Measurements from ENCODE around the gene ZBTB39. TPM values are rescaled to one million over a fixed set of nuclear protein-coding genes. Genes with fewer than 3 reads are reported as not detected.

The ZBTB39 gene
- total RNA-seq, 4 donors from 2014 or later: 3.2 to 9.1 (median 5.5) TPM

- no peaks in the 10 kb centered on the region for H3K9me3 ChIP-seq
- peak in 1 of 3 donors; percentile 39 for DNase-seq
- no peak within 1 kb of the TSS for H3K4me3 ChIP-seq
- H3K4me1 ChIP-seq: peaks cover 0 to 5% (median 0%) of the 10 kb centered on the region in 4 donors
- no peak within 1 kb of the TSS for H3K27ac ChIP-seq
- no peaks in the 10 kb centered on the region for H3K36me3 ChIP-seq
- TF ChIP-seq CTCF (IDR thresholded peaks at IDR 0.05) (no peak), POLR2A (IDR thresholded peaks at IDR 0.05) (no peak)
- no peaks in the 10 kb centered on the region for H3K27me3 ChIP-seq
Observed at GRCh38 chr12:57016348-57016747, 10.0 kb upstream of the ZBTB39 start, which contains the start of gene TAC3. TSS of gene TAC3 (minus strand) at chr12:57016529. CDS start at chr12:57015797, 732 bp downstream.

- peaks cover 0 to 11% (median 3%) of the 10 kb centered on the region in 4 donors for H3K4me1 ChIP-seq
- H3K27ac ChIP-seq: no peak overlapping the region
- peak in 2 of 3 donors; percentile 15 to 21 for DNase-seq
- H3K4me3 ChIP-seq: no peak overlapping the region
- no peaks in the 10 kb centered on the region for H3K36me3 ChIP-seq
- H3K27me3 ChIP-seq: no peaks in the 10 kb centered on the region
- no peaks in the 10 kb centered on the region for H3K9me3 ChIP-seq
- no peak for TF ChIP-seq CTCF (IDR thresholded peaks at IDR 0.05)
- no peak for TF ChIP-seq POLR2A (IDR thresholded peaks at IDR 0.05)
Observed at GRCh38 chr12:57012600-57013465, 6.5 kb upstream of the ZBTB39 start.

- no peak for TF ChIP-seq CTCF (IDR thresholded peaks at IDR 0.05)
- TF ChIP-seq POLR2A (IDR thresholded peaks at IDR 0.05): no peak
- Histone ChIP-seq H3K27me3 (no peaks in the 10 kb centered on the region), H3K9me3 (no peaks in the 10 kb centered on the region), H3K36me3 (no peaks in the 10 kb centered on the region), H3K4me3 (no peak overlapping the region), H3K4me1 (peaks cover 0 to 16% (median 5%) of the 10 kb centered on the region in 4 donors), H3K27ac (no peak overlapping the region)
- peak in 2 of 3 donors; percentile 1 for DNase-seq
Observed at GRCh38 chr12:57011438-57012424, 5.4 kb upstream of the ZBTB39 start.

- Histone ChIP-seq H3K27ac (no peak overlapping the region), H3K4me1 (peaks cover 0 to 21% (median 5%) of the 10 kb centered on the region in 4 donors), H3K27me3 (no peaks in the 10 kb centered on the region), H3K9me3 (no peaks in the 10 kb centered on the region), H3K36me3 (no peaks in the 10 kb centered on the region), H3K4me3 (no peak overlapping the region)
- DNase-seq: no peak
- no peak for TF ChIP-seq POLR2A (IDR thresholded peaks at IDR 0.05)
- no peak for TF ChIP-seq CTCF (IDR thresholded peaks at IDR 0.05)
Observed at GRCh38 chr12:57010627-57011247, 4.4 kb upstream of the ZBTB39 start.

Data from Peyer's patch (tissue), 4 donors.